Stimulated activated CD8-positive, alpha-beta memory T cell treated with anti-CD3 and anti-CD28 coated beads, Interleukin-2, amount 100 ng/mL, for 1 hour (primary cell): ENCODE data around the gene FBXO28.
"Not testable (repeated sequence)": the region's sequence is repeated elsewhere in the genome, so short reads cannot be mapped to it uniquely, and the experiment has no call there.

Source experiments
- DNase-seq, 2 donors: peaks; one replicate each; pipeline ENCODE4 v3.0.0-alpha.2; 2020; ENCODE audit warnings: low read depth in 2 of 2

The FBXO28 gene

GRCh38 chr1:224185208-224185607 is 71.3 kb downstream of the FBXO28 start:
- no peak for DNase-seq

GRCh38 chr1:224188286-224188685 is 74.4 kb downstream of the FBXO28 start:
- no peak for DNase-seq

GRCh38 chr1:224189561-224189960 is 75.7 kb downstream of the FBXO28 start:
- no peak for DNase-seq

GRCh38 chr1:224192082-224192788 is 78.3 kb downstream of the FBXO28 start:
- DNase-seq, result no peak

GRCh38 chr1:224193319-224193966 is 79.5 kb downstream of the FBXO28 start:
- no peak for DNase-seq

GRCh38 chr1:224196813-224197600 is 83.1 kb downstream of the FBXO28 start:
- no peak for DNase-seq

- no peak for DNase-seq
Observed at GRCh38 chr1:224198572-224198971, 84.7 kb downstream of the FBXO28 start.

- DNase-seq, result no peak
Observed at GRCh38 chr1:224199679-224200078, 85.8 kb downstream of the FBXO28 start.

GRCh38 chr1:224201383-224201782 is 87.5 kb downstream of the FBXO28 start:
- DNase-seq, result no peak

GRCh38 chr1:224201853-224202252 is 87.9 kb downstream of the FBXO28 start:
- DNase-seq, result no peak

- no peak for DNase-seq
Observed at GRCh38 chr1:224203243-224204016, 89.5 kb downstream of the FBXO28 start.

- DNase-seq, result no peak
Observed at GRCh38 chr1:224205438-224205840, 91.5 kb downstream of the FBXO28 start.

- DNase-seq, result not testable (repeated sequence)
Observed at GRCh38 chr1:224205931-224206538, 92.1 kb downstream of the FBXO28 start.

GRCh38 chr1:224211206-224211962 is 97.5 kb downstream of the FBXO28 start:
- no peak for DNase-seq
